Measurements from ENCODE around the gene PRODH. TPM values are rescaled to one million over a fixed set of nuclear protein-coding genes. Genes with fewer than 3 reads are reported as not detected.

Gene PRODH
- total and polyA plus RNA-seq, 2 donors (not counting 3 experiments of a cell fraction or from before 2014, with no cell fraction given), result not detected

- POLR2A ChIA-PET, result no interaction called here
- intact Hi-C loops (cut with micrococcal nuclease) (no loop called here), dilution Hi-C loops (cut with MboI; ENCODE audit: extremely low pct_ligation_motif_present, low sequenced_read_pairs) (no loop called here)
- Histone ChIP-seq H3K27me3 (ENCODE audit: control insufficient read depth in 2 of 2, insufficient read depth in 2 of 2, low read length in 2 of 2) (no peaks in the 10 kb centered on the region), H2AFZ (ENCODE audit: low read depth, low read length) (no peak overlapping the region), H4K20me1 (replicated peaks; ENCODE audit: control insufficient read depth, extremely low read depth, insufficient read depth, low read length) (no peaks in the 10 kb centered on the region), H3K4me3 (replicated peaks in 1 of 3; ENCODE audit: insufficient read depth in 1 of 3, low read depth in 1 of 3, low read length in 3 of 3) (no peak overlapping the region), H3K36me3 (ENCODE audit: control insufficient read depth in 2 of 2, extremely low read depth in 1 of 2, insufficient read depth in 2 of 2, low read length in 2 of 2) (no peaks in the 10 kb centered on the region), H3K4me2 (ENCODE audit: insufficient read depth, low read length) (no peak overlapping the region), H3K9me3 (replicated peaks; ENCODE audit: control insufficient read depth, insufficient read depth, low read length) (no peaks in the 10 kb centered on the region), H3K4me1 (ENCODE audit: control insufficient read depth, extremely low read depth, insufficient read depth, low read length) (no peaks in the 10 kb centered on the region), H3K27ac (ENCODE audit: insufficient read depth, low read depth, low read length) (no peak overlapping the region), H3K9ac (replicated peaks; ENCODE audit: extremely low read depth, insufficient read depth, low read length) (no peak overlapping the region), H3K79me2 (ENCODE audit: control insufficient read depth, insufficient read depth, low read length) (no peaks in the 10 kb centered on the region), H3K9me1 (replicated peaks; ENCODE audit: control insufficient read depth, extremely low read depth, insufficient read depth, low read length) (no peaks in the 10 kb centered on the region)
- TF ChIP-seq MAX (IDR thresholded peaks at IDR 0.05; ENCODE audit: insufficient read depth, insufficient read length), result no peak
- no peak for TF ChIP-seq POLR2A (IDR thresholded peaks at IDR 0.05; ENCODE audit: low read depth, low read length)
- DNase-seq (ENCODE audit: low read depth, low spot score), result no peak
- FAIRE-seq, result no peak
- CTCF ChIA-PET, result no interaction called here
- BruUV-seq (replicated peaks), result no TSS peak
Observed at GRCh38 chr22:18983120-18983651, 47.1 kb upstream of the PRODH start.

DNA sequence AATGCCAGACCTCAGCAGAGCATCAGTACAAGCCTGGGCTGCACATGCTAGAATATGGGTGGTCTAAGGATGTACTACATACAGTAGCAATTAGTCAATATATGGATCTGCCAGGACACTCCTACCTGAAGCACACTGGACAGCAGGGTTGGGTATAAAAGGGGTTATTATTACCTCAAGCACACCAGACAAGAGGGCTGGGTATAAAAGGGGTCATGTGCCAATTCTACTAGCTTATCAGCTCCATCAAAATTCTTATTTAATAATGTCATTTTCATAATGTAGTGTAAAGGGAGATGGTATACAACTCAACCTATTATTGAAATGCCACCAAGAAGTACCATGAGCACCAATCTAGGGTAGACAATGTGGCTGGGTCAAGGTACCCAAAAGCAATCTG lies 44.7 kb upstream of the PRODH start:
- FAIRE-seq (no peak), DNase-seq (ENCODE audit: low read depth, low spot score) (no peak)
- H3K9me3 ChIP-seq (replicated peaks; ENCODE audit: control insufficient read depth, insufficient read depth, low read length), result no peaks in the 10 kb centered on the region
- H3K36me3 ChIP-seq (ENCODE audit: control insufficient read depth in 2 of 2, extremely low read depth in 1 of 2, insufficient read depth in 2 of 2, low read length in 2 of 2), result no peaks in the 10 kb centered on the region
- H3K4me2 ChIP-seq (ENCODE audit: insufficient read depth, low read length), result no peak overlapping the region
- no peak overlapping the region for H2AFZ ChIP-seq (ENCODE audit: low read depth, low read length)
- CTCF ChIA-PET, result no interaction called here
- H3K79me2 ChIP-seq (ENCODE audit: control insufficient read depth, insufficient read depth, low read length), result no peaks in the 10 kb centered on the region
- H3K4me3 ChIP-seq (replicated peaks in 1 of 3; ENCODE audit: insufficient read depth in 1 of 3, low read depth in 1 of 3, low read length in 3 of 3), result no peak overlapping the region
- no peak overlapping the region for H3K27ac ChIP-seq (ENCODE audit: insufficient read depth, low read depth, low read length)
- H3K4me1 ChIP-seq (ENCODE audit: control insufficient read depth, extremely low read depth, insufficient read depth, low read length), result no peaks in the 10 kb centered on the region
- no peak overlapping the region for H3K9ac ChIP-seq (replicated peaks; ENCODE audit: extremely low read depth, insufficient read depth, low read length)
- TF ChIP-seq GATA2 (IDR thresholded peaks at IDR 0.05; ENCODE audit: insufficient read depth, insufficient read length, low read depth, low read length) (no peak), MAX (IDR thresholded peaks at IDR 0.05; ENCODE audit: insufficient read depth, insufficient read length) (no peak), JUN (IDR thresholded peaks at IDR 0.05; ENCODE audit: borderline replicate concordance, insufficient read depth, insufficient read length, low read depth) (no peak), EZH2 (IDR thresholded peaks at IDR 0.05; ENCODE audit: borderline replicate concordance, low read depth, low read length, severe bottlenecking) (no peak), MYC (IDR thresholded peaks at IDR 0.05; ENCODE audit: low read depth, low read length) (no peak), FOS (IDR thresholded peaks at IDR 0.05; ENCODE audit: borderline replicate concordance, insufficient read depth, low read length) (no peak), POLR2A (IDR thresholded peaks at IDR 0.05; ENCODE audit: low read depth, low read length) (no peak), POLR2AphosphoS5 (IDR thresholded peaks at IDR 0.05; ENCODE audit: insufficient read depth, low read depth, low read length) (no peak)
- TF ChIP-seq, protein P1, sequence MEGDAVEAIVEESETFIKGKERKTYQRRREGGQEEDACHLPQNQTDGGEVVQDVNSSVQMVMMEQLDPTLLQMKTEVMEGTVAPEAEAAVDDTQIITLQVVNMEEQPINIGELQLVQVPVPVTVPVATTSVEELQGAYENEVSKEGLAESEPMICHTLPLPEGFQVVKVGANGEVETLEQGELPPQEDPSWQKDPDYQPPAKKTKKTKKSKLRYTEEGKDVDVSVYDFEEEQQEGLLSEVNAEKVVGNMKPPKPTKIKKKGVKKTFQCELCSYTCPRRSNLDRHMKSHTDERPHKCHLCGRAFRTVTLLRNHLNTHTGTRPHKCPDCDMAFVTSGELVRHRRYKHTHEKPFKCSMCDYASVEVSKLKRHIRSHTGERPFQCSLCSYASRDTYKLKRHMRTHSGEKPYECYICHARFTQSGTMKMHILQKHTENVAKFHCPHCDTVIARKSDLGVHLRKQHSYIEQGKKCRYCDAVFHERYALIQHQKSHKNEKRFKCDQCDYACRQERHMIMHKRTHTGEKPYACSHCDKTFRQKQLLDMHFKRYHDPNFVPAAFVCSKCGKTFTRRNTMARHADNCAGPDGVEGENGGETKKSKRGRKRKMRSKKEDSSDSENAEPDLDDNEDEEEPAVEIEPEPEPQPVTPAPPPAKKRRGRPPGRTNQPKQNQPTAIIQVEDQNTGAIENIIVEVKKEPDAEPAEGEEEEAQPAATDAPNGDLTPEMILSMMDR (IDR thresholded peaks at IDR 0.05; ENCODE audit: extremely low read depth in 1 of 2, insufficient read depth in 1 of 2, low read depth in 1 of 2, low read length in 2 of 2), result no peak
- H3K9me1 ChIP-seq (replicated peaks; ENCODE audit: control insufficient read depth, extremely low read depth, insufficient read depth, low read length), result no peaks in the 10 kb centered on the region
- dilution Hi-C loops (cut with MboI; ENCODE audit: extremely low pct_ligation_motif_present, low sequenced_read_pairs) (no loop called here), intact Hi-C loops (cut with micrococcal nuclease) (no loop called here)
- no TSS peak for BruUV-seq (replicated peaks)
- no peaks in the 10 kb centered on the region for H3K27me3 ChIP-seq (ENCODE audit: control insufficient read depth in 2 of 2, insufficient read depth in 2 of 2, low read length in 2 of 2)
- POLR2A ChIA-PET, result no interaction called here
- H4K20me1 ChIP-seq (replicated peaks; ENCODE audit: control insufficient read depth, extremely low read depth, insufficient read depth, low read length), result no peaks in the 10 kb centered on the region

Data from endothelial cell of umbilical vein (primary cell).